ENCODE data around the gene EFNA5.
"Not testable (repeated sequence)": the region's sequence is repeated elsewhere in the genome, so short reads cannot be mapped to it uniquely, and the experiment has no call there.

The EFNA5 gene

DNA sequence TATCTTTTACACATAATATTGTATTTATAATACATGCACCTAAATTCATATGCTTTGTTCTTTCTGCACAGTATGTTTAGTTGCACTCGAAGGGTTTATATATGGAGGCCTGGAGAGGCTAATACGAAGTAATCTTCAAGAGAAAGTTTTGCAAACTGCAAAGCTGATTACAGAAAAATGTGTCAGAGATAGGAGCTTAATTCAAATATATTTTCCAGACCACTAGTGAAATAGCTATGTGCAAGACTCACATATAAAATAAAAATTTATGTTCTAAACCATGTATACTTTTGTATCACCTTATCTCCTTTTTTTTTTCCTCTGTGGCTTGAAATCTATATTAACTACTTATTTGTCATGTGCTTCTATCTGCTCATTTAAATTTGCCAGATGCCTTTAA lies 313.8 kb downstream of the EFNA5 start:
- DNase-seq: no peak

GRCh38 chr5:107352576-107352975 lies 318.2 kb downstream of the EFNA5 start:
- DNase-seq: no peak

DNA sequence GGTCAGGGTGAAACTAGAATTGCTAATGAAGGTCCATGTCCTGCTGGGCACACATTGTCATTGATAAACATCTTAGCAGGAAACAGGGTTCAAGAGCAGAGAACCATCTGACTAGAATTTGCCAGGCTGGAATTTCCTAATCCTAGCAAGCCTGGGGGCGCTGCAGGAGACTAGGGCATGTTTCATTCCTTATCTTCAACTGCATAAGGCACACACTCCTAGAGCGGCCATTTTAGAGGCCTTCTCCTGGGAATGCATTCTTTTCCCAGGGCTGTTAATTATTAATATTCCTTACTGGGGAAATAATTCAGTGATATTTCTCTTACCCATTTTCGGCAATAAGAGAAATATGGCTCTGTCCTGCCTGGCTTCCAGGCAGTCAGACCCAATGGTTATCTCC lies 324.2 kb downstream of the EFNA5 start:
- not testable (repeated sequence) for DNase-seq

- no peak for DNase-seq
Observed at GRCh38 chr5:107342371-107342770, 328.4 kb downstream of the EFNA5 start.

- no peak for DNase-seq
Observed at GRCh38 chr5:107341376-107342084, 329.2 kb downstream of the EFNA5 start.

- no peak for DNase-seq
Observed at GRCh38 chr5:107340631-107341030, 330.1 kb downstream of the EFNA5 start.

- DNase-seq: no peak
Observed at GRCh38 chr5:107338335-107338734, 332.4 kb downstream of the EFNA5 start.

DNA sequence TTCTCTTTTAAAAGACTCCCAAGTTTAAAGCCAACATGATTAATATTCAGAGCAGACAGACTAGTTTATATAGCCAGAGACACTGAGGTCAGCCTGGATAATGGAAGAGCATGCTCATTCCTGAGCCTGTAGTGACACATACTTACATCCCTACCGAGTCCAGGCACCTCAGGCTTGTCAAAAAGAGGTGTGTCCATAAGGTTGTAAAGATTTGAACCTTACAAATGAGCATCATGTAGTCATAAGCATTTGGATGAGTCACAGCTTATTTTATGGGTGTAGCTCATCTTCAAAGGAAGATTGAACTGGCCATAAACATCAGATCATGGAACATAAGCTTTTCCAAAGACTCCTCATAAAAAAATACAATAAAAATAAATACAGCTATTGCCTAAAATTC lies 333.5 kb downstream of the EFNA5 start:
- DNase-seq: no peak

DNA sequence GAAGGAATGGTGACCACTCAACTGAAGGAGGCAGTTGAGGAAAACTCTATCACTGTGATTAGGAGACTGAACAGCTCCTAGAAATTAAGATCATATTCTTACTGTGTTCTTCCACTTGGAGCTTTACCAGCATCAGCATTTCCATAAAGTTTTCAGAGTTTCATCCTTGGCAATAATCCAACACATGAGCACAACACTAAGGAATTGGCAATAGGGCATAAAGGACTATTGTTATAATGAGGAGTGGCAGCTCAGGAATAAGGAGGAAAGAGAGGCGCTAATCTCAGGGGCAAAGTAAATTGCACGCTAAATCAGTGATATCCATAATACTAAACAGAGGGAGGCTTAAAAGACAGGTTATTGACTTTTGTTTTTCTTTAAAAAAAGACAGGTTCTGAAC lies 338.9 kb downstream of the EFNA5 start:
- DNase-seq: no peak

- no peak for DNase-seq
Observed at GRCh38 chr5:107331312-107331711, 339.4 kb downstream of the EFNA5 start.

- no peak for DNase-seq
Observed at GRCh38 chr5:107330903-107331302, 339.8 kb downstream of the EFNA5 start.

GRCh38 chr5:107329850-107330249 lies 340.9 kb downstream of the EFNA5 start:
- no peak for DNase-seq
